Activated CD4-positive, alpha-beta memory T cell treated with anti-CD3 and anti-CD28 coated beads for 36 hours (primary cell): ENCODE data around the gene CNIH1. TPM values are rescaled to one million over a fixed set of nuclear protein-coding genes. Genes with fewer than 3 reads are reported as not detected.

Experiments used
- CTCF ChIA-PET: fragments of 350-600 bp; sonication (Branson Sonifier 250); formaldehyde crosslinking; loops from one replicate; lab custom pipeline; 2021; ENCODE audit warnings: antibody characterized with exemption, inconsistent platforms; lab: Charles Lee
- POLR2A ChIA-PET: fragments of 350-600 bp; sonication (Branson Sonifier 250); formaldehyde crosslinking; loops from one replicate; lab custom pipeline; 2021; ENCODE audit warnings: antibody characterized with exemption; lab: Charles Lee
- DNase-seq: peaks from one replicate; pipeline ENCODE4 v3.0.0-alpha.2; 2020
- H3K27ac Mint-ChIP-seq: one replicate; pipeline ENCODE4 v1.8.0; 2021; ENCODE audit warnings: mixed read lengths
- H3K27me3 Mint-ChIP-seq: one replicate; pipeline ENCODE4 v1.8.0; 2021; ENCODE audit warnings: mixed read lengths
- H3K36me3 Mint-ChIP-seq: one replicate; pipeline ENCODE4 v1.8.0; 2021; ENCODE audit warnings: mixed read lengths
- H3K4me1 Mint-ChIP-seq: one replicate; pipeline ENCODE4 v1.8.0; 2021; ENCODE audit warnings: low read depth, mixed read lengths
- H3K4me3 Mint-ChIP-seq: one replicate; pipeline ENCODE4 v1.8.0; 2021; ENCODE audit warnings: mild to moderate bottlenecking, mixed read lengths
- H3K9me3 Mint-ChIP-seq: one replicate; pipeline ENCODE4 v1.8.0; 2021; ENCODE audit warnings: mixed read lengths
- intact Hi-C: fragments of 100-400 bp; cut with micrococcal nuclease; formaldehyde crosslinking; loops from one replicate; pipeline ENCODE4 v1.15.1; 2023
- total RNA-seq, 2 experiments: library from RNA; stranded (reverse); gene quantifications; one replicate each; pipeline ENCODE4 v1.2.3, GENCODE V29; 2021

The CNIH1 gene
- total RNA-seq, 2 experiments from 2014 or later, result 84.2 to 89.9 TPM

- H3K27ac Mint-ChIP-seq, result peak overlapping the region; percentile 50
- intact Hi-C loops, result no loop called here
- no peaks in the 10 kb centered on the region for H3K27me3 Mint-ChIP-seq
- CTCF ChIA-PET, result no interaction called here
- POLR2A ChIA-PET, result no interaction called here
- no peaks in the 10 kb centered on the region for H3K9me3 Mint-ChIP-seq
- H3K4me3 Mint-ChIP-seq, result no peak overlapping the region
- peaks cover 34% of the 10 kb centered on the region for H3K36me3 Mint-ChIP-seq
- H3K4me1 Mint-ChIP-seq, result peaks cover 55% of the 10 kb centered on the region
- no peak for DNase-seq
These were observed 42.0 kb upstream of the CNIH1 start for GRCh38 chr14:54483073-54483745.

DNA sequence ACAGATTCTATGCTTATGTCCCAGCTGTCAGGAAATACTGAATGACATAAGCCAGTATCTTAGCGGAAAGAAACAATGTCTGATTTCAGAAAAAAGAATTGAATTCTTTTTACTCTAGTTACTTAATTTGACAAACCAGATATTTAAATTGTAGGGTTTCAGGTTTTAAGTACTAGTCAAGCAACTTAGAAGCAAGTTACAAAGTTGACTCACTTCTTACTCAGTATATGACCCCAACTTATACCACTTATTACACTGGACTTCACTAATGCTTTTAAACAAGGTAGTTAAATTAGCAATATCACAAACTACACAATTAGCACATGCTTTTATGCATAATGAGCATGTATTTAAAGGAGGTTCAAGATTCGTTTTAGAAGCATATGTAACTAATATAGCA is 40.5 kb upstream of the CNIH1 start:
- Mint-ChIP-seq H3K9me3 (no peaks in the 10 kb centered on the region), H3K27me3 (no peaks in the 10 kb centered on the region), H3K4me1 (peaks cover 47% of the 10 kb centered on the region), H3K27ac (no peak overlapping the region), H3K36me3 (peaks cover 41% of the 10 kb centered on the region), H3K4me3 (no peak overlapping the region)
- DNase-seq, result no peak
- ChIA-PET CTCF (interaction anchor here (0.7 kb wide), 1 partner anchor 258 kb away, joined by 4 read pairs; no protein-coding TSS in a partner anchor), POLR2A (no interaction called here)
- intact Hi-C loops, result no loop called here

DNA sequence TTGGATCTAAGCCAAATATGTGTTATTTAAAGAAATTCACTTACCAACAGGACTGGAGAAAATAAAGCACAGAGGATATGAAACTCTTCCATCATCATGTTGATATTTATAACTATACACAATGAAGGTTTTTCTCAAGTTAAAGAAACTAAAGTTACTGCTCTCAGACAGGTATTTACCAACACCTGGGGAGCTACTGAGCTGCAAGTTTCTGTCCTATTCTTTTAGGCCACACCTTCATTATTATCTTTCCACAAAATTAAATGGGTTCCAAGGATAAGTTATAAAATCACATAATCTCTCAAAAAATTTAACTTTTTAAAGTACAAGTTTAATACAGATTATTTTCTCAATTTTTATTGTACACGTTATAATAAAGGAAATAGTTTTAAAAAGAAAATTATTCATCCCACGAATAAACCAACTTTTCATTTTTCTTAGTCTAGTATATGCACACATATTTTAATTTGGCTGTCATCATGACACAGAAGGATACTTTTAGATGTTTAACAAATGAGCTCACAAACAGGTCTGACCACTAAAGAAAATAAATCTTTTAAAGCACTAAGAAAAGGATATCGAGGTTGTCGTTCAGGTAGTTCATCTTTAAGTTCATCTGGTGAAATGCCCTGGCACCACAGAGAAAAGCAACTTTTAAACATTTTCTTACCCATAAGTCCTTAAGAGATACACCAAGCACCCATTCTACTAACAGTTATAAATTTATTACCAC is 39.8 kb upstream of the CNIH1 start:
- CTCF ChIA-PET, result no interaction called here
- Mint-ChIP-seq H3K9me3 (no peaks in the 10 kb centered on the region), H3K36me3 (peaks cover 40% of the 10 kb centered on the region), H3K4me3 (no peak overlapping the region), H3K27me3 (no peaks in the 10 kb centered on the region), H3K4me1 (peaks cover 43% of the 10 kb centered on the region), H3K27ac (no peak overlapping the region)
- intact Hi-C loops, result no loop called here
- POLR2A ChIA-PET, result no interaction called here
- DNase-seq, result no peak

- Mint-ChIP-seq H3K36me3 (peaks cover 43% of the 10 kb centered on the region), H3K27me3 (no peaks in the 10 kb centered on the region), H3K4me1 (peaks cover 26% of the 10 kb centered on the region), H3K4me3 (no peak overlapping the region), H3K27ac (no peak overlapping the region), H3K9me3 (no peaks in the 10 kb centered on the region)
- DNase-seq, result no peak
- CTCF ChIA-PET, result no interaction called here
- POLR2A ChIA-PET, result no interaction called here
- intact Hi-C loops, result no loop called here
These were observed 37.6 kb upstream of the CNIH1 start for GRCh38 chr14:54478636-54479215.

DNA sequence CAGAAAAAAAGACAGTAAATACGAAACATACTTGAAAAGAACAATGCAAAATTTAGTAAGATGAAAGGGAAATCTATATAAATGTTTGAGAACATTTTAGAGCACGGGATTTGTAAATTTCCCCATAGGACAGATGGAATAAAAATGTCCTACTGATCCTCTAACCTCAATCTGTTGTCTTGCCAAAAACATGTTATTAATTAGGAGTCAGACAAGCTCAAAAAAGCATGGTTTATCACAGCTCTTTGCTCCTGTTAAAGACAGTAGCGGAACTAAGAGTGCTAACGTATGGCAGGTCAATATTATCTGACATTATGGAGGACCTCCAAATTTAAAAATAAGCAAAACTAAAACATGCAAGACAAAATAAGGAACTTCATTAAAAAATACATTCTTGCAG is 34.7 kb upstream of the CNIH1 start:
- H3K27ac Mint-ChIP-seq, result peak overlapping the region; percentile 49
- no peaks in the 10 kb centered on the region for H3K27me3 Mint-ChIP-seq
- H3K4me3 Mint-ChIP-seq, result no peak overlapping the region
- intact Hi-C loops, result no loop called here
- ChIA-PET CTCF (no interaction called here), POLR2A (no interaction called here)
- no peak for DNase-seq
- H3K9me3 Mint-ChIP-seq, result no peaks in the 10 kb centered on the region
- peaks cover 34% of the 10 kb centered on the region for H3K36me3 Mint-ChIP-seq
- peaks cover 8% of the 10 kb centered on the region for H3K4me1 Mint-ChIP-seq

- intact Hi-C loops, result no loop called here
- POLR2A ChIA-PET, result no interaction called here
- Mint-ChIP-seq H3K36me3 (peaks cover 34% of the 10 kb centered on the region), H3K9me3 (no peaks in the 10 kb centered on the region), H3K4me1 (peaks cover 8% of the 10 kb centered on the region), H3K27me3 (no peaks in the 10 kb centered on the region), H3K4me3 (no peak overlapping the region), H3K27ac (peak overlapping the region; percentile 49)
- DNase-seq, result no peak
- CTCF ChIA-PET, result no interaction called here
These were observed 34.2 kb upstream of the CNIH1 start for GRCh38 chr14:54475187-54475899.

DNA sequence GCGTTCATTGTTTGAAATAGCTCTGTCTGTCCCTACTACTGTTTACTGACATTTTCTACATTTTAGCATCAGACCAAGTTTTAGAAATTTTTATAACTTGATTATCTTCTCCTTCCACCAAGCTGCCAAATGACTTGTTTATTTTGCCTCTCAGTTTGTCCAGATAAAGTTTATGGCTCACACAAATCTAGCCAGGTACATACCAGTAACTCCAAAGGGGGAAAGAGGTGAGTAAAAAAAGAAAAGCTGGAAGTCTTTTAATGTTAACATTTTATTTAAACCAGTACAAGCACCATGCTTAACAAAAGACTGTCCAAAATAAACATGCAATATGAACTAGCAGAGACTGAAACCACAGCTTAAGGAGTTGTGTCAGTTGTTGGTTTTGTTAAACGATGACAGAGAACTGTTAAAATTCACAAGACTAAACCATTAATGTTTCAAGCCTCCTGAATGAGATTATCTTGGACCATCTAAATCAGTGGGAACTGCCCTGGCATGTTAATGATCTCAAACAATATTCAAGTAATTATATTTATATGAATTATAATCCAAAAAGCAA is 33.1 kb upstream of the CNIH1 start:
- POLR2A ChIA-PET, result no interaction called here
- Mint-ChIP-seq H3K27me3 (no peaks in the 10 kb centered on the region), H3K9me3 (no peaks in the 10 kb centered on the region), H3K4me1 (peaks cover 8% of the 10 kb centered on the region), H3K36me3 (peaks cover 31% of the 10 kb centered on the region), H3K27ac (no peak overlapping the region), H3K4me3 (no peak overlapping the region)
- intact Hi-C loops, result no loop called here
- CTCF ChIA-PET, result interaction anchor here (0.6 kb wide), 1 partner anchor 112 kb away, joined by 3 read pairs; no protein-coding TSS in a partner anchor
- DNase-seq, result no peak

DNA sequence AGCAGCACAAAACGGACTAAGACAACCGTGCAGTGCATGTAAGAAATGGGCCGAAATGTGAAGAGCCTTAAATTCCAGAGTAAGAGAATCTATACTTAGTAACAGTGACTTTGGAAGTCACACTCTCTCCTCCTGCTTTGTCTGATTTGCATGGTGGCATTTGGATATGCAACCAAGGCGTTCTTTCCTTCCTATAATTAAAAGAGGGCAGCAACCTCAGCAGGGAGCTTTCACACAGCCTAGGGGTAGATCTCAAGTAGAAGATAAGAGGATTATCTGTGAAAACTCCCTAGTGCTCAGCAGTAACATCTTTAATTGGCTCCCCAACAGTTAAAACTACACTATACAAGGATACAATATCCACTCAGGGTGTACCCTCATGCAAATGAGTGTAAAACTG is 31.1 kb upstream of the CNIH1 start:
- ChIA-PET CTCF (interaction anchor here (0.9 kb wide), 1 partner anchor 124 kb away, joined by 3 read pairs; no protein-coding TSS in a partner anchor), POLR2A (no interaction called here)
- intact Hi-C loops, result no loop called here
- Mint-ChIP-seq H3K9me3 (peaks cover 10% of the 10 kb centered on the region), H3K4me1 (peaks cover 8% of the 10 kb centered on the region), H3K4me3 (no peak overlapping the region), H3K27ac (no peak overlapping the region), H3K27me3 (no peaks in the 10 kb centered on the region), H3K36me3 (peaks cover 34% of the 10 kb centered on the region)
- DNase-seq, result no peak

- no peak for DNase-seq
These were observed 30.5 kb upstream of the CNIH1 start for GRCh38 chr14:54471641-54472040.

GRCh38 chr14:54470701-54471100 is 29.5 kb upstream of the CNIH1 start:
- intact Hi-C loops, result no loop called here
- POLR2A ChIA-PET, result no interaction called here
- Mint-ChIP-seq H3K36me3 (peaks cover 29% of the 10 kb centered on the region), H3K4me3 (no peak overlapping the region), H3K27me3 (no peaks in the 10 kb centered on the region), H3K9me3 (peaks cover 16% of the 10 kb centered on the region), H3K27ac (no peak overlapping the region), H3K4me1 (peaks cover 2% of the 10 kb centered on the region)
- no peak for DNase-seq
- CTCF ChIA-PET, result no interaction called here

More at GRCh38 chr14:54471641-54472040, 30.5 kb upstream of the CNIH1 start:
- no peak overlapping the region for H3K27ac Mint-ChIP-seq
- H3K4me1 Mint-ChIP-seq, result peaks cover 5% of the 10 kb centered on the region
- POLR2A ChIA-PET, result no interaction called here
- intact Hi-C loops, result no loop called here
- CTCF ChIA-PET, result interaction anchor here (0.9 kb wide), 1 partner anchor 124 kb away, joined by 3 read pairs; no protein-coding TSS in a partner anchor
- H3K9me3 Mint-ChIP-seq, result peaks cover 16% of the 10 kb centered on the region
- peaks cover 33% of the 10 kb centered on the region for H3K36me3 Mint-ChIP-seq
- no peak overlapping the region for H3K4me3 Mint-ChIP-seq
- H3K27me3 Mint-ChIP-seq, result no peaks in the 10 kb centered on the region

- Mint-ChIP-seq H3K27me3 (no peaks in the 10 kb centered on the region), H3K4me1 (peaks cover 5% of the 10 kb centered on the region), H3K9me3 (peaks cover 16% of the 10 kb centered on the region), H3K36me3 (peaks cover 24% of the 10 kb centered on the region), H3K4me3 (no peak overlapping the region), H3K27ac (no peak overlapping the region)
- intact Hi-C loops, result no loop called here
- CTCF ChIA-PET, result no interaction called here
- POLR2A ChIA-PET, result no interaction called here
- DNase-seq, result no peak
These were observed 26.1 kb upstream of the CNIH1 start for GRCh38 chr14:54467280-54467679.

GRCh38 chr14:54465654-54466053 is 24.5 kb upstream of the CNIH1 start:
- peaks cover 19% of the 10 kb centered on the region for H3K36me3 Mint-ChIP-seq
- CTCF ChIA-PET, result no interaction called here
- peaks cover 12% of the 10 kb centered on the region for H3K4me1 Mint-ChIP-seq
- no peak overlapping the region for H3K27ac Mint-ChIP-seq
- H3K27me3 Mint-ChIP-seq, result no peaks in the 10 kb centered on the region
- no peak for DNase-seq
- peaks cover 16% of the 10 kb centered on the region for H3K9me3 Mint-ChIP-seq
- no peak overlapping the region for H3K4me3 Mint-ChIP-seq
- POLR2A ChIA-PET, result no interaction called here
- intact Hi-C loops, result no loop called here
